Measurements from ENCODE around the gene ZSCAN5C.
"Not testable (repeated sequence)": the region's sequence is repeated elsewhere in the genome, so short reads cannot be mapped to it uniquely, and the experiment has no call there.

The ZSCAN5C gene

GRCh38 chr19:56189785-56190184, 12.3 kb upstream of the ZSCAN5C start:
- DNase-seq (ENCODE audit: low spot score), result no peak
- no peak for TF ChIP-seq CTCF (IDR thresholded peaks at IDR 0.05; ENCODE audit: borderline replicate concordance, control extremely low read depth, extremely low read depth, insufficient read depth, missing control alignments)
- in situ Hi-C loops (cut with MboI; ENCODE audit: low sequenced_read_pairs, unreplicated experiment), result no loop called here

GRCh38 chr19:56191115-56191514, 11.0 kb upstream of the ZSCAN5C start:
- TF ChIP-seq CTCF (IDR thresholded peaks at IDR 0.05; ENCODE audit: borderline replicate concordance, control extremely low read depth, extremely low read depth, insufficient read depth, missing control alignments), result no peak

GRCh38 chr19:56191711-56192110, 10.4 kb upstream of the ZSCAN5C start:
- no peak for DNase-seq (ENCODE audit: low spot score)
- in situ Hi-C loops (cut with MboI; ENCODE audit: low sequenced_read_pairs, unreplicated experiment), result no loop called here
- TF ChIP-seq CTCF (IDR thresholded peaks at IDR 0.05; ENCODE audit: borderline replicate concordance, control extremely low read depth, extremely low read depth, insufficient read depth, missing control alignments), result no peak

More at GRCh38 chr19:56191115-56191514, 11.0 kb upstream of the ZSCAN5C start:
- no peak for DNase-seq (ENCODE audit: low spot score)
- in situ Hi-C loops (cut with MboI; ENCODE audit: low sequenced_read_pairs, unreplicated experiment), result no loop called here

- in situ Hi-C loops (cut with MboI; ENCODE audit: low sequenced_read_pairs, unreplicated experiment), result no loop called here
- TF ChIP-seq CTCF (IDR thresholded peaks at IDR 0.05; ENCODE audit: borderline replicate concordance, control extremely low read depth, extremely low read depth, insufficient read depth, missing control alignments), result no peak
- no peak for DNase-seq (ENCODE audit: low spot score)
Measured at GRCh38 chr19:56193981-56194640, 8.0 kb upstream of the ZSCAN5C start.

GRCh38 chr19:56197646-56198045, 4.4 kb upstream of the ZSCAN5C start, which contains the start of gene ZSCAN5B:
Gene ZSCAN5B, minus strand, starts transcription at chr19:56197783. Its CDS starts 4,731 bp downstream, at chr19:56193052.
- DNase-seq (ENCODE audit: low spot score); in situ Hi-C loops (cut with MboI; ENCODE audit: low sequenced_read_pairs, unreplicated experiment): not testable (repeated sequence)

GRCh38 chr19:56199687-56200086, 2.4 kb upstream of the ZSCAN5C start:
- in situ Hi-C loops (cut with MboI; ENCODE audit: low sequenced_read_pairs, unreplicated experiment), result no loop called here
- DNase-seq (ENCODE audit: low spot score), result no peak
- TF ChIP-seq CTCF (IDR thresholded peaks at IDR 0.05; ENCODE audit: borderline replicate concordance, control extremely low read depth, extremely low read depth, insufficient read depth, missing control alignments), result no peak

- in situ Hi-C loops (cut with MboI; ENCODE audit: low sequenced_read_pairs, unreplicated experiment); DNase-seq (ENCODE audit: low spot score): not testable (repeated sequence)
Measured at GRCh38 chr19:56207581-56207980, 5.5 kb downstream of the ZSCAN5C start.

GRCh38 chr19:56209091-56209490, 7.0 kb downstream of the ZSCAN5C start:
- DNase-seq (ENCODE audit: low spot score), result no peak
- in situ Hi-C loops (cut with MboI; ENCODE audit: low sequenced_read_pairs, unreplicated experiment), result no loop called here
- no peak for TF ChIP-seq CTCF (IDR thresholded peaks at IDR 0.05; ENCODE audit: borderline replicate concordance, control extremely low read depth, extremely low read depth, insufficient read depth, missing control alignments)

- in situ Hi-C loops (cut with MboI; ENCODE audit: low sequenced_read_pairs, unreplicated experiment); DNase-seq (ENCODE audit: low spot score): not testable (repeated sequence)
Measured at GRCh38 chr19:56210036-56210435, 8.0 kb downstream of the ZSCAN5C start.
